NCI-H774 (cell line): ENCODE results near the gene ATAD2B.

ENCODE experiments used
- DNase-seq: peaks from one replicate; lab custom pipeline; 2025; lab: John Stamatoyannopoulos, UW

The ATAD2B gene

DNA sequence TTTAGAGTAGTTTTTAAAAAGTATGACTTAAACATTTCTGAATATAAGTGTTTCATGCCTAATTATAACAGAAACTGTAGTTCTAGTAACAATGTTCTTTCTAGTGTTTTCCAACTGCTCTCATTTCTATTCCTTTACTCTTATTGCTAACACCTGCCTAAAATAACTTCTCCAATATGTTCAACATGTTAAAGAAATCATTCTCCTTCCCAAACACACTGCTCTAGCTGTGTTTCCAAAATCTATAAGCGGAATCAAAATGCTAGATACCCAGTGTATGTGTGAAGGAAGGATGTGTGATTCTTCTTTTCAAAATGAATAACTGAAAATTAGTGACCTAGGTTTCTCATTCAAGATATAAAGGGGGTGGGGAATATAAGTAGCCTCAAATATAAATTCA is 89.1 kb downstream of the ATAD2B start:
- DNase-seq, result no peak

DNA sequence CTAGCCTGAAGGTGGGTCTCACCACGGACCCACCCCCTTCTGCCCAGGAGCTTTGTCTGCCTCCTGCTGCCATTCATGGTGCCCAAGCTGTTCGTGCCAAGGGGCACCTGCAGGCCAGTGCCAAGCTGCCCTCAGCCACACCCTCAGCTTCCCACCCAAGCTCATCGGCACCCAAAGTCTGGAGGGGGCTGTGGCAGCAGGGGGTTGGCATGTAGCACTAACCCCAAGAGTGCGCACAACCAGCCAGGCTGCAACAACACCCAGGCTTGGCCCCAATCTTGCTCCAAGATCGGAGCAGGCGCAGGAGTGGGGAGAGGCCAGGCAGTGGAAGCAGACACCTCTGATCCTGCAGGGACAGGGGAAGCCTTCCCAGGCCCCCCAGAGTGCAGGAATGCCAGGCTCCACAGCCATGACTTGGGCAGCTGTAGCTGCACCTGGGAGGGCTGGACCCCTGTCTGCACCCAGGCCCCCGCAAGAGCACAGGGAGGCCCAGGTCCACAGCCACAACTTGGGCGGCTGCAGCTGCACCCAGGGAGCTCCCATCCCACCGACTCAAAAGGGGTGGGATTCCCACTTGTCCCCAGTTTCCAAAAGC is 89.9 kb downstream of the ATAD2B start:
- DNase-seq, result no peak

DNA sequence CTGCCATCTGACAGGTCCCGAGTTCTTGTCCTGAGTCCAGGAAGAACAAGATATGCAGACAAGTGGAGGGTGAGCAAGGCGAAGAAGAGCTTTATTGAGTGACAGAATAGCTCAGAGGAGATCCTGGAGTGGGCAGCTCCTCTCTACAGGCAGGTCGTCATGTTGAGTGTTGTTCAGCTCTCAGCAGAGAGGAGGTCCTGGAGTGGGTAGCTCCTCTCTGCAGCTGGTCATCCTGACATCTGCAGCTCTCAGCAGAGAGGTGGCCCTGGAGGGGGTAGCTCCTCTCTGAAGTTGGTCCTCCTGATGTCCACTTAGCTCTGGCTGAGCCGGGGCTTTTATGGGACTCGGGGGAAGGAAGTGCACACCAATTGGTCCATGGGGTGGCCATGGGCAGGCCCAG is 90.4 kb downstream of the ATAD2B start:
- DNase-seq, result no peak

DNA sequence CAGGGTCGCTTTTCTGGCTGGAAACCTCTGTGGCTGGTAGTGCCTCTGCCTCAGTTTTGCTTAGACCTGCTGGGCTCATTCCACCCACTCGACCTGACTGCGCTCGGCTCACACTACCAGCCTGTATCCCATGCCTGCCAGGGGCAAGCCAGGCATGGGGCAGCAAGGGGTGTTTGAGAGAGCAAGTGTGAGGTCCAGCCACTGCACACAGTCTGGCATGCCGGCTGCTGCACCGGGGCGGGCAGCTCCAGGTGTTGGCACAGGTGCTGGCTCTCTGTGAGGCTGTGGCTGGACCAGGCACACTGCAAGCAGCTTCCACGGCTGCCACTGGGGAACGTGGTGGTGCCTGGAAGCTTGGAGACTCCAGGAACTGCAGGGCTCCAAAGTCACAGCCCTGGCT is 90.9 kb downstream of the ATAD2B start:
- DNase-seq, result no peak

DNA sequence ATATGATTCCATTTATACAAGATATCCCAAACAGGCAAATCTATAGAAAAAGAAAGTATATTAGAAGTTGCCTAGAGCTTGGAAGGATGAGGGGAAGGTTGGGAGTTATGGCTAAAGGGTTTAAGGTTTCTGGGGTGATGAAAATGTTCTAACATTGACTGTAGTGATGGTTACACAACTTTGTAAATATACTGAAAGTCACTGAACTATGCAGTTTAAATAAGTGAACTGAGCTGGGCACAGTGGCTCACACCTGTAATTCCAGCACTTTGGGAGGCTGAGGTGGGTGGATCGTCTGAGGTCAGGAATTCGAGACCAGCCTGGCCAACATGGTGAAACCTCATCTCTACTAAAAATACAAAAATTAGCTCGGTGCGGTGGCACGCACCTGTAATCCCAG is 91.5 kb downstream of the ATAD2B start:
- DNase-seq, result no peak

DNA sequence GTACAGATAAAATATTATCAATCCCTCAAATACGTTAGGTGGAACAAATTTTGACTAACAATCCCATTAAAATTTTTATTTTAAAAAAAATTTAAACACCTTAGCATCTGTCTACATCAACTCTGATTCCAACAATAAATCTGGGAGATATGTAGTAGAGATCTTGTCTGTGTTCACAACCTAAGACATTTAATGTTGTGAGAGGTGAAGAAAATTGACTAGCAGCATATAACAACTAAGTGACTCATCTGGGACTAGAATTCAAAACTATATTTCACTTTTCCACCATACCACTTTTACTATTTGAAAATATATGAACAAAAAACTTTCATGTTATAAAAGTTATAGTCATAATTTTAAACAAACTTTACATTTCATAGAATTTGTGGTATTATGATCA is 97.9 kb downstream of the ATAD2B start:
- DNase-seq, result no peak

DNA sequence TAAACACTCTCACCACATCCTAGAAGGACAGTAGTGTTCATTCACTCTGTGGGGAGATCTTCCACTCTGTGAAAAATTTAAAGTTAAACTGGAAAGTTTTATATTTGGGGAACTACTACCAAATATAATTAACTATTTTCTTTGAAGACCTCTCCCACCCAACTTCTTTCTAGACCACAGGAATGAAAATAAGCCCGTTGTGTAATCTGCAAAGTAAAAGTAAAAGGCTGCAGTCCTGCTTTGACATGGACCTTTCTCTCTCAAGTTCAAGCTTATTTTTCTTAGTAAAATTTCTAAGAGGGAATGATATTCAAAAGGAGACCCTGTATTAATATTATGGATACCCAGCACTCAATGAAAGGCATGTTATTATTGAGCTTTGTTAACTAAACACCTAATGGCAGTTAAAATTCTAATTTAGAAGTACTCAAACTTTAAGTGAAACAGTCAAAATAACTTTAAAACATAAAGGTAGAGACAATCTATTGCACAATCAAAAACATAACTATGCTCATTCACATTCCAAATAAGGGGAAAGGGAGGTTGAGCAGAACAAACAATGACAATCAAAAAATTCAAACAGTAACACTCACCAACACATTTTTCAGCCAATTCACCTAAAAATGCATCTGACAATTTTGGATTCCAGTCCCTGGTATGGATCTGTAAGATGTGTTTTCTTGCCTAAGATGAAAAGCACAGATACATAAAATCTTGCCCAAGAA is 98.5 kb downstream of the ATAD2B start:
- no peak for DNase-seq

DNA sequence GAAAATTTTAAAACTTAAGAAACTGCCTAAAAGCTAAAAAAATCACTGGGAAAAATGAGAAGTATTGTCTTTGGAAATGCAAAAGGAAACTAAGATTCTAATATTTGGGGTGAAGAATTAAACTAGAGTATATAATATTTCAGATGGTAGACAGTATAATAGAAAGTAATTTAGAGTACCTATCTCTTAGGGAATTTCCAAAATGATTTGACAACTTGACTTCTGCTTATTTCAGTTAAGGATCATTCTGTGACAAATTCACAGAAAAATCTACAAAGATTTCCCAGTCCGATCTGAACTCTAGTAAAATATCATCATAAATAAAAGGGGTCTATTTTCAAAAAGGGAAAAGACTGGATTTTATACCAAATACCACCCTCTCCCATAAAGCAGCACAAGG is 99.6 kb downstream of the ATAD2B start:
- DNase-seq, result no peak

DNA sequence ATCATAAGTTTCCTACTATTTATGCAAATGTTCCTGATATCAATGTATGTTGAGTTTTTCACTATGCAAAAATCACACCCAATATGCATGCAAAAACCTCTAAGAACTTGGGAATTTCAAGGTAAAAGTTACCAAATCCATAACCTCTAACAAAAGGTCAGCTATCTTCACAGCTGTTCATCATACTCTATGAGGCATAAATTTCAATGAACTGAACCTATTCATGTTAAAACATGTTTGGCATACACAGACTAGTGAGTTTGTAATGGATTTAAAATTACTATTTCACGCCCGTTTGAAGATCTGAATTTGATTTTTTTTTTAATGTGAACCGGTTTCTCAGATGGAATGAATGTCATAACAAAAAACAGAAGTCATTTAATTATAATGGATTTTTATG is 100.2 kb downstream of the ATAD2B start:
- DNase-seq, result no peak

DNA sequence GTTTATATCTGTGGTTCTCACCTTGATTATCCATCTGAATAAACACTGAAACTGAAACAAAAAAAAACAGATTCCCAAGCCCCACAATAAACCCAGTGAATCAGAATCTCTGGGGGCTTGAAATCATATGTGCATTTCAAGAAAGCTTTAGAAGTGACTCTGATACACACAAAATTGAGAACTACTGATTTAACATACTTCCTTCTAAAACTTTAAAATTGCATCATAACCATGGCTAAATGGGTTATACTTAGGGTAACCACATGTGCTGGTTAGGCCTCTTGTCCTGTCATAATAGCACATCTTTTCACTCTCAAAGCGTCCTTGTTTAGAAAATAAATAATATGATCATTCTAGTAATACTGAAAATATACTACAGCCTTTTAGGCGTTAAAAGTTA is 100.9 kb downstream of the ATAD2B start:
- no peak for DNase-seq

DNA sequence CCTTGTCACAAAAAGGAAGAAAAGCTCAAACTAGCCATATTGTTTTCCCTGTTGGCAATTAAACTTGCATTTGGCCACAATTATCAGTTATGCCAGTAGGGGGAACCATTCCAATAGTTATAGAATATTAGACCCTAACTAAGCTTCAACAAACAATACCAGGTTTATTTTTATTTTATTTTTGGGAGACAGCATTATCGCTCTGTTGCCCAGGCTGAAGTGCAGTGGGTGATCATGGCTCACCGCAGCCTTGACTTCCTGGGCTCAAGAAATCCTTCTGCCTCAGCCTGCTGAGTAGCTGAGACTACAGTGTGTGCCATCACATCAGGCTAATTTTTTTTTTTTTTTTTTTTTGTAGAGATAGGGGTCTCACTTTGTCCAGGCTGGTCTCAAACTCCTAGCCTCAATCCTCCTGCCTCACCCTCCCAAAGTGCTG is 102.1 kb downstream of the ATAD2B start:
- peak; percentile 16 for DNase-seq

DNA sequence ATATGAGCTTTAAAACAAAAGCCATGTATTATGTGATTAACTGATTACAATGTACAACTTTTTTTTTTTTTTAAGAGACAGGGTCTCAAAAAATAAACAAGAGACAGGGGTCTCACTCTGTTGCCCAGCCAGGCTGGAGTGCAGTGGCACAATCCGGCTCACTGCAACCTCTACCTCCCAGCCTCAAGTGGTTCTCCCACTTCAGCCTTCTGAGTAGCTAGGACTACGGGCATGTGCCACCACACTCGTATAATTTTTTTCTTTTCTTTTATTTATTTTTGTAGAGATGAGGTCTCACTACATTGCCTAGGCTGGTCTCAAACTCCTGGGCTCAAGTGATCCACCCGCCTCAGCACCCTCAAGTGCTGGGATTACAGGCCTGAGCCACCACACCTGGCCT is 103.1 kb downstream of the ATAD2B start:
- no peak for DNase-seq

DNA sequence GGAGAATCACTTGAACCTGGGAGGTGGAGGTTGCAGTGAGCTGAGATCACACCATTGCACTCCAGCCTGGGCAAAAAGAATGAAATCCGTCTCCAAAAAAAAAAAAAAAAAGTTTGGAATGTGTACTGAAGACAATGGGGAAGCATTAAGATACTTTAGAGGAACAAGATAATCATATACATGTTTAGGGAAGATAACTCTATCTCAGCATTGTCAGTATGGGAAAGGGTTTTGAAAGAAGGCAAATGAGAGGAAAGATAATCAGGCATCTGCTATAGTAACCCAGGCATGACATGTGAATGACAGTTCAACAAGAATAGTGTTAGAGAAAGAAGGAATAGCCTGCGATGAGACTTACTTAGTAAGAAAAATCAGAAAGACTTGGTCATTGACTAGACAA is 112.0 kb downstream of the ATAD2B start:
- DNase-seq, result no peak

DNA sequence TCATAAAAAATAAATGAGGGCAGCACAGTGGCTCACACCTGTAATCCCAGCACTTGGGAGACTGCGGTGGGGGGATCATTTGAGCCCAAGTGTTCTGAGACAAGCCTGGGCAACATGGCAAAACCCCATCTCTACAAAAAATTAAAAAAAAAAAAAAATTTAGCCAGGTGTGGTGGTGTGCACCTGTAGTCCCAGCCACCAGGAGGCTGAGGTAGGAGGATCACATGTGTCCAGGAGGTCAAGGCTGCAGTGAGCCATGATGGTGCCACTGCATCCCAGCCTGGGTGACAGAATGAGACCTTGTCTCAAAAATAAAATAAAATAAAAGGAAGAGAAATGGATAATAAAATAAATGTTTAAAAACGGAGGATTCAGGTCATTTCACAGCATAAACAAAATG is 113.5 kb downstream of the ATAD2B start:
- DNase-seq, result no peak

DNA sequence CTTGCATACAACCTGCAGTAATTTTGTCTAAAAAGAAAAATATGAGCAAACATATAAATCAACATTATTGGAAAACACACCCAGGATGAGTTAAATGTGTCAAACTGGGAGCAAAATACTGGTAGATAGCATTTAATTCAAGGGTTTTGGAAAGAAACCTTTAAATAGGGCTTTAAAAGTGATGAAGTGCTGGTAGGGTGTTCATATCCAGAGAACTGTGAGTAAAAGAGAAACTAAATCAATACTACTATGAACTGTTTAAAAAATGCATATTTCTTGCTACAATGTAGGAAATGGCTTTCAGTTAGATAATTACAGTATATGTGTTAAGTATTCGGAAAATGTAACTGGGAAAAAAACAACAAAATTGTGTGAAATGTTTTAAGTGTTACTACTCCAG is 117.8 kb downstream of the ATAD2B start:
- no peak for DNase-seq

DNA sequence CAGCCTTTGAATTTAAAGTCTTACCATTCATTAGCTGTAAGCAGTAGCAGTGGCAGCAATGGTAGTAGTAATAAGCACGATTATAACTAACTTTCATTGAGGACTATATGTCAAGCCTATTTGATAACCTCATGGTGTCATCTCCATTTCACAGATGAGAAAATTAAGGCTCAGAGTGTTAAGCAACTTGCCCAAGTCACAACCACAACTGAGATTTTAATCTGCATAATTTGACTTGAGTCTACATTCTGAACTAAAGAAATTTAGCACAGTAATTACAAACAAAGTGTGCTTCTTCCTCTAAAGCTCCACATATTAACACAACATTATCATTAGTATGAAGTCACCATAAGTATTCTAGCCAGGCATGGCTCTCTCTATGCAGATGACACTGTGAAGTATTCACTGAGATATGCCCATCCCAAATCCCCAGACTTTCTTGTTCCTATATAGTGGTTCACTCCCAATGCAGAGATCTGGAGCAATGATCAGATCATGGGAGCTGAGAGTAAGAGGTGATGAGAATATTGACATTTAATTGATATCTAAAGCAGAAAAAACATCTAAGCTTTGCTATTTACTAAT is 120.2 kb downstream of the ATAD2B start:
- no peak for DNase-seq

DNA sequence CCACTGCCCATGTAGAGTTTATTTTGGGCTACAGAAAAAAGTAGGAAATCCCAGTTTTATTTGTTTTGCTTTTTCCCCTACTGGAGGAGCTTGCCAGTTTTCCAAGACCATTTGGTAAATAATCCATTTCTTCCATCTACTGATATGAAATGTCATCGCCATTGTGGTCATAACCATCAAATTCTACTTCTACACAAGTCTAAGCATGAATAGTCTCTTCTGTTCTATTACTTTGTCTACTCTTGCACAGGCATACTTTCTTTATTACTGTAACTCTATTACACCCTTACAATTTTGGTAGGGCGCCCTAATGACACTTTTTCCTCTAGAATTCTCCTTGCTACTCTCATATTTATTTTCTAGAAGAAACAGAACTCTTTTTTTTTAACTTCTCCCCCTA is 120.7 kb downstream of the ATAD2B start:
- DNase-seq, result no peak

DNA sequence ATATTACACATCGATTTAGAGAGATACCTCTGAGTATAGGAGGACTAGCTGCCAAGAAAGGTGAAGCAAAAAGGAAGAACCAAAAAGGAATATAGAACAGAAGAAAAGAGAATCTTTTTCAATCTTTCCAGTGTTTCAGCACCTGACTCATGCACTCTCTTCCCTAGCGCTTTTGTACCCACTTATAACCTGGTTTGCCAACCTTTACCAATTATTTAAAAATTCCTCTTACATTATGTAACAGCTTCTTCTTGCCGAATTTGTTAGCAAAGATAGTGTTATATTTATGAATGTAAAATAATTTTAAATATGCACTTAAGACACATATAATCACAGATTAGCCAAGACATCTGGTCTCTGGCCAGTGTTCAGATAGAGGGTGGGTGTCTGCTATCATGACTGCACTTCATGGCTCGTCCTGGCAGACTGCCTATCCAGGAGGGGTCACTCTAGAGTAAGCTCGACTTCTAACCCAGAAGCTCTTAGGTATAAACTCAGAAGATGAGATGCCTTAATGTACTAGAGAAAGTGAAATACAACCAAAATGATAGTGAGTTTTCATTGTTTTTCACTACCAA is 122.9 kb downstream of the ATAD2B start:
- no peak for DNase-seq

DNA sequence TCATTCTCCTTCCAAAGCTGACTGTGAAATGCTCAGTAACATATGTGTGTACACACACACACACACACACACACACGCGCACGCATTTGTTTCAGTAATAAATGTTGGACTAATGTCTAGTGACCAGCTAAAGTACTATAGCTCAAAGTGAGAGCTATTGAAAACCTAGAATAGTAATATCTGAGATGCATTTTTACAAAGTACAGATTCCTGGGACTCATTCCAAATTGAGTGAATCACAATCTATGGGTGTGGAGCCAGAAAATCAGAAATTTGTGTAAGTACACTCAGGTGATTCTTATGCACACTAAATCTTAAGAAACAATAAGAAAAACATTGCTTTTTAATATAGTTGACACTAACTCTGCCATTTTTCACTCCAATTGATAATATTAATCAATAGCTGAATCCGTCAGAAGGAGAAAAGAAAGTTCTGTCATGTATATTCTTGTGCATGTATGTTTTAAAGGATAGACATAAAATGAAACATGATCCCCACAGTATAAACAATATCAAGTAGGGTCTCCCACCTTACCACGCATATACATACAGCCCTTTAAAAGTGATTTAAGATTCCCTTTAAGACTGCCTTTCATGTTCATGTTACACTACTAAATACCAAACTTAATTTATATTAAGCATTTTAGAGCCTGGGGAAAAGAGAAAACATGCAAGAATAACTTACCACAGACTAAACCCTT is 123.5 kb downstream of the ATAD2B start:
- no peak for DNase-seq

DNA sequence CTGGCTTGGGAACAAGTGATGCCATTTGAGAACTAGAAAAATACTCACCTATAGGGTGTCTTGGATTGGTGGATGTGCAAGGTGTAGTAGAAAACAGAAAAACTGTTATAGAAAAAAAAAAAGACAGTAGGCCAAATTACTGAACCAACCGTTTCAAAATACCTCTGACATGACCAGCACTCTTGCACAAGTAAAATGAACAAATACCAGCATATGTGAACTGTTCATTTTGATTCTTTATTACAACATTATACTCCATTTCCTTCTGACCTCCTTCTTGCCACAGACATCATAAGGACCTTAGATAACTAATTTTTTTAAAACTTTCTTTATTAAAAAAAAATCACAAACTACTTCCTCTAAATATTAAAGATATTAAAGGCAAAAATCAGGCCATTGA is 125.5 kb downstream of the ATAD2B start:
- no peak for DNase-seq

DNA sequence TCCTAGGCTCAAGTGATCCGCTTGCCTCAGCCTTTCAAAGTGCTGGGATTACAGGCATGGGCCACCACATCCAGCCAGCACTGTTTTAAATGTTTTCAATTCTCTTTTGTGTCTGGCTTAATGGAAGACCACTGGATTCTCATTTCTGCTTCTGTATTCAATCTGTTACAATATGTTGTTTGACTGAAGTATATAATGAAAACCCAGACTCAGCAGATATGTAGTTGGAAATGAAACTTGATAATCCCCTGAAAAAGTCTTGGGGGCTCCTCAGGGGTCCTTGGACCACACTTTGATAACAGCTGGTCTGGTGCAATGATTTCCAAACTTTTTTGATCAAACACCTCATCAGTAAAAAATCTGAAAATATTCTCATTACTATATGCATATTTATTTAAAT is 132.7 kb downstream of the ATAD2B start:
- no peak for DNase-seq

DNA sequence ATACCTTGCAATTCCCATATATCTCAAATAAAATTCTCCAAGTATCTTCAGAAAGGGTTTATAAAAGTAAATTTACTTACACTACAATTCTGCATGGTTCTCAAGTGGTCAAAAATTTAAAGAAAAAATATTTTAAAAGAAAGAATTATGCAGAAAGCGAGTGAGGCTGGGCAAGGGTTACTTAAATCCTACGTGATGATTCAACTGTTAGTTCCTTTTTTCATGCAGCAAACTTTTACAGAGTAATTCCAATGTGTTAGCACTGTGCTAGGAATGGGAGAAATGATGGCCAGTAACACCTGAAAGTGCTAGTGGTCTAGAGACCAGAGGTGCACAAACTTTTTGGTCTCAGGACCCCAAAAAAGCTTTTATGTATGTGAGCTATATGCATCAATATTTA is 133.4 kb downstream of the ATAD2B start:
- DNase-seq, result no peak

DNA sequence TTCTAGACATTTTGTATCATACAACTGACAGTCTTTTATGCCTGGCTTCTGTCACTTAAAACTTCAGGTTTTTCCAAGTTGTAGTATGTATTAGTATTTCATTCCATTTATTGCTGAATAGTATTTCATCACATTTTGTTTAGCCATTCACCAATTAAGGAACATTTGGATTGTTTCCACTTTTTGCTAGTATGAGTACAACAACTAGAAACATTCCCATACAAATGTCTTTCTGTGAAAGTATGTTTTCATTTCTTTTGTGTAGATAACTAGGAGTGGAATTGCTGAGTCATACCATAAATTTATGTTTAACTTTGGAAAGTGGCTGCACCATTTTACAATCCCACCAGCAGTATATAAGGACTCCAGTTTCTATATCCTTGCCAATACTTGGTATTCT is 135.9 kb downstream of the ATAD2B start:
- DNase-seq, result no peak
